ENCODE measurements around the gene CCDC82.

DNA sequence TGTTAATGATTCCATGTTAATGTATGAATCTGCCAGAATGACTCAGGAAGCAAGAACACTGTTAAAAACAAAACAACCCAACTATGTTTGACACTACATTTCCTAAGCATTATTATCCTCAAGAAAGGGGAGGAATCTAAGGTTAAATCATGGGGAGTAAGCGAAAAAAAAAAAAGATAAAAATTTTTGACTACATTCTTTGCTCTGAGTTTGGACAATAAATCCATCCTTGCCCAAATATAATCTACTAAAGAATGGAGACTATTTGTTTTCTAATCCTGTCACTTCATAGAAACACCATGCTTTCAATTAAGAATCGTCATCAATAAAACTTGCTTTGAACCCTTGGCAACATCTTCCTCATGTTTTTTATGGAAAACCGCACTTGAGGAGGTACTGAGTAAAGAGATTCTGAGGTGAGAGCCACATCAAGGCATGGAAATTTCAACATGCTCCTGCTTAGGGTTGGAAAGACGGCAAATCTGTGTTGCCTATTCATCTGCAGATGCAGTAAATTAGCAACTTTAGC lies 56.5 kb downstream of the CCDC82 start:
- TF ChIP-seq, protein P1, sequence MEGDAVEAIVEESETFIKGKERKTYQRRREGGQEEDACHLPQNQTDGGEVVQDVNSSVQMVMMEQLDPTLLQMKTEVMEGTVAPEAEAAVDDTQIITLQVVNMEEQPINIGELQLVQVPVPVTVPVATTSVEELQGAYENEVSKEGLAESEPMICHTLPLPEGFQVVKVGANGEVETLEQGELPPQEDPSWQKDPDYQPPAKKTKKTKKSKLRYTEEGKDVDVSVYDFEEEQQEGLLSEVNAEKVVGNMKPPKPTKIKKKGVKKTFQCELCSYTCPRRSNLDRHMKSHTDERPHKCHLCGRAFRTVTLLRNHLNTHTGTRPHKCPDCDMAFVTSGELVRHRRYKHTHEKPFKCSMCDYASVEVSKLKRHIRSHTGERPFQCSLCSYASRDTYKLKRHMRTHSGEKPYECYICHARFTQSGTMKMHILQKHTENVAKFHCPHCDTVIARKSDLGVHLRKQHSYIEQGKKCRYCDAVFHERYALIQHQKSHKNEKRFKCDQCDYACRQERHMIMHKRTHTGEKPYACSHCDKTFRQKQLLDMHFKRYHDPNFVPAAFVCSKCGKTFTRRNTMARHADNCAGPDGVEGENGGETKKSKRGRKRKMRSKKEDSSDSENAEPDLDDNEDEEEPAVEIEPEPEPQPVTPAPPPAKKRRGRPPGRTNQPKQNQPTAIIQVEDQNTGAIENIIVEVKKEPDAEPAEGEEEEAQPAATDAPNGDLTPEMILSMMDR (IDR thresholded peaks at IDR 0.05) = no peak
- TF ChIP-seq EZH2 (IDR thresholded peaks at IDR 0.05; ENCODE audit: borderline replicate concordance, insufficient read depth, low read depth, low read length, poor library complexity, severe bottlenecking) = no peak

All from B cell (primary cell).